K562 (cell line): ENCODE data around the gene PYCR2. TPM values are rescaled to one million over a fixed set of nuclear protein-coding genes. Genes with fewer than 3 reads are reported as not detected.

Experiments used
- ASH1L ChIP-seq: fragments of 450-650 bp; IDR thresholded peaks from 2 replicates; pipeline ENCODE4 v1.6.1; 2018; ENCODE audit warnings: borderline replicate concordance, mild to moderate bottlenecking, low read depth; ENCODE audit not compliant: partially characterized antibody
- EHMT2 ChIP-seq: fragments of 450-650 bp; IDR thresholded peaks from 2 replicates; pipeline ENCODE4 v1.6.1; 2018; ENCODE audit warnings: antibody characterized with exemption
- FOS ChIP-seq: IDR thresholded peaks from 3 replicates; pipeline ENCODE4 v1.6.1; 2011; ENCODE audit not compliant: insufficient read length; ENCODE audit errors: extremely low read depth
- FUS ChIP-seq: fragments of 200-400 bp; formaldehyde crosslinking; optimal IDR thresholded peaks from 2 replicates; pipeline ENCODE3; 2017; ENCODE audit warnings: low read depth, low read length
- GABPB1 ChIP-seq: sonication (generic); formaldehyde crosslinking; IDR thresholded peaks from 2 replicates; pipeline ENCODE4 v1.8.0; 2022; ENCODE audit warnings: mild to moderate bottlenecking, missing genetic modification reagents
- STAG1 ChIP-seq: sonication (generic); formaldehyde crosslinking; IDR thresholded peaks from 2 replicates; pipeline ENCODE4 v1.5.0; 2020; ENCODE audit warnings: missing genetic modification reagents, borderline replicate concordance
- ZBTB8A ChIP-seq: fragments of 450-650 bp; IDR thresholded peaks from 2 replicates; pipeline ENCODE4 v1.6.1; 2018; ENCODE audit warnings: mild to moderate bottlenecking, moderate library complexity; ENCODE audit not compliant: partially characterized antibody
- ZNF695 ChIP-seq: fragments of 450-650 bp; formaldehyde crosslinking; IDR thresholded peaks from 2 replicates; pipeline ENCODE4 v1.4.0; 2020; ENCODE audit warnings: mild to moderate bottlenecking, moderate library complexity
- polyA plus RNA-seq, 8 experiments: library from polyadenylated mRNA; depleted of rRNA in 4 of 8; stranded (reverse) in 5 of 8; unstranded in 3 of 8; fragments of >200 nt; fragmentation: Nextera tagmentation in 2 of 8; fragmentation: Illumina TruSeq in 1 of 8; extraction: Ambion mirVana in 2 of 8; extraction: Trizol in 1 of 8; gene quantifications; 2 replicates each; pipeline versions ENCODE4 v1.2.1 to v1.2.3, GENCODE V29; 2011 to 2014; ENCODE audit warnings: inconsistent platforms in 1 of 8, missing spikeins in 1 of 8
- total RNA-seq, 7 experiments: library from RNA; depleted of rRNA in 6 of 7; stranded (reverse); fragments of >200 nt in 6 of 7; fragmentation: Illumina TruSeq in 2 of 7; extraction: Trizol in 2 of 7; gene quantifications; 2 replicates each; pipeline versions ENCODE4 v1.2.1 to v1.2.3, GENCODE V29; 2011 to 2021; ENCODE audit warnings: low replicate concordance in 1 of 7
- TF ChIP-seq, protein P1 (sequence below): fragments of 450-650 bp; IDR thresholded peaks from 2 replicates; pipeline ENCODE4 v1.6.1; 2018; ENCODE audit not compliant: partially characterized antibody
- TF ChIP-seq, protein P2 (sequence below): fragments of 250-450 bp; sonication (Bioruptor Pico); IDR thresholded peaks from 2 replicates; pipeline ENCODE4 v1.4.0; 2020; ENCODE audit warnings: mild to moderate bottlenecking, moderate library complexity
- TF ChIP-seq, protein P3 (sequence below), 3 experiments: fragments of 200-800 bp in 1 of 3; fragments of 250-450 bp in 1 of 3; fragments of 450-650 bp in 1 of 3; sonication (Bioruptor Pico) in 1 of 3; sonication (Bioruptor generic) in 1 of 3; formaldehyde crosslinking in 1 of 3; IDR thresholded peaks; 2 replicates each; pipeline versions ENCODE4 v1.6.1 to v1.8.0; 2016 to 2022; ENCODE audit warnings: mild to moderate bottlenecking in 2 of 3, missing genetic modification characterization in 2 of 3, missing compliant biosample characterization in 1 of 3, moderate library complexity in 1 of 3
- TF ChIP-seq, protein P4 (sequence below): fragments of 450-650 bp; formaldehyde crosslinking; IDR thresholded peaks from 2 replicates; pipeline ENCODE4 v1.4.0; 2020; ENCODE audit warnings: mild to moderate bottlenecking, moderate library complexity

Gene PYCR2
- total and polyA plus RNA-seq, 9 of the 15 experiments (the other 6 are each of a cell fraction or from before 2014, with no cell fraction given), result 5.5 to 219 (median 127) TPM

DNA sequence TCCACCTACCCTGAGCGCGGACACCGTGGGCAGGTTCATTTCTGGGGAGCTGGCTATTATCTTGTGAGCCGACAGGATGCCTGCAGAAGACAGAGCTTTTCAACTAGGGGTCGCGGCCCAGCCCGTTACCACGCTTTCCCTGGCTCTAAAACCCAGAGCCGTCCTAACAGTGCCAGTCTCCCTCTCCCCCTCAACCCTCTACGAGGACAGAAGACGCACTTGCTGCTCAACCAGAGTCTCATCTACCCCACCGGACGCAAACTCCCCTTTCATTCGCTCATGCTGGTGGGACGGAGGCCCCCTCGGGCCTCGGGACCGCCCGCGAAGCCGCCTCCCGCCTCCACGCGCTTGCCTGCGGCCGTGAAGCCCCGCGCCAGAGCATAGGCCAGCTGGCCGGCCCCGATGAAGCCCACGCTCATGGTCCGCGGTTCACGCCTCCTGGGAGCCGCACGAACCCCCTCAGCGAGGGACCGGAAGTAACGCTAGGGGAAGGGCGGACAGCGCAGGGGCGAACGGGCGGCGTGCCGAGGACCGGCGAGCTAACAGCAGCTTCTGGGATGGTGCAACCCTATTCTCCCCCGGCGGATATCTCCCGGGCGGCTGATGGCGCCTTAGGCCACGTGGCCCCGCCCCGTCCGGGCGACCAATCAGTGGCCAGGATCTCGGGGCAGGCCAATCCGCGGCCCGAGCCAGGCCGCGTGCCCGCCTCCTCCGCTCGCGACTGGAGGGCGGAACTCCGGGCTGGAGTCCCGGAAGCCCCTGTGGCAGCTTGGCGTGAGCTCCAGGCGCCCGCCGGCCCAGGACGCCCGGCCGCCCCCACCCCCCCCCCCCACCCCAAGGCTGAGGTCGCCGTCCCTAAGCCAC, at the start of gene PYCR2 (continued):
- TF ChIP-seq, protein P1, sequence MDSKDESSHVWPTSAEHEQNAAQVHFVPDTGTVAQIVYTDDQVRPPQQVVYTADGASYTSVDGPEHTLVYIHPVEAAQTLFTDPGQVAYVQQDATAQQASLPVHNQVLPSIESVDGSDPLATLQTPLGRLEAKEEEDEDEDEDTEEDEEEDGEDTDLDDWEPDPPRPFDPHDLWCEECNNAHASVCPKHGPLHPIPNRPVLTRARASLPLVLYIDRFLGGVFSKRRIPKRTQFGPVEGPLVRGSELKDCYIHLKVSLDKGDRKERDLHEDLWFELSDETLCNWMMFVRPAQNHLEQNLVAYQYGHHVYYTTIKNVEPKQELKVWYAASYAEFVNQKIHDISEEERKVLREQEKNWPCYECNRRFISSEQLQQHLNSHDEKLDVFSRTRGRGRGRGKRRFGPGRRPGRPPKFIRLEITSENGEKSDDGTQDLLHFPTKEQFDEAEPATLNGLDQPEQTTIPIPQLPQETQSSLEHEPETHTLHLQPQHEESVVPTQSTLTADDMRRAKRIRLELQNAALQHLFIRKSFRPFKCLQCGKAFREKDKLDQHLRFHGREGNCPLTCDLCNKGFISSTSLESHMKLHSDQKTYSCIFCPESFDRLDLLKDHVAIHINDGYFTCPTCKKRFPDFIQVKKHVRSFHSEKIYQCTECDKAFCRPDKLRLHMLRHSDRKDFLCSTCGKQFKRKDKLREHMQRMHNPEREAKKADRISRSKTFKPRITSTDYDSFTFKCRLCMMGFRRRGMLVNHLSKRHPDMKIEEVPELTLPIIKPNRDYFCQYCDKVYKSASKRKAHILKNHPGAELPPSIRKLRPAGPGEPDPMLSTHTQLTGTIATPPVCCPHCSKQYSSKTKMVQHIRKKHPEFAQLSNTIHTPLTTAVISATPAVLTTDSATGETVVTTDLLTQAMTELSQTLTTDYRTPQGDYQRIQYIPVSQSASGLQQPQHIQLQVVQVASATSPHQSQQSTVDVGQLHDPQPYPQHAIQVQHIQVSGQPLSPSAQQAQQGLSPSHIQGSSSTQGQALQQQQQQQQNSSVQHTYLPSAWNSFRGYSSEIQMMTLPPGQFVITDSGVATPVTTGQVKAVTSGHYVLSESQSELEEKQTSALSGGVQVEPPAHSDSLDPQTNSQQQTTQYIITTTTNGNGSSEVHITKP, result peak; percentile 90
- TF ChIP-seq STAG1 (CRISPR knock-in tag) (no peak; the same call in 1 of the 2 replicates), ZNF695 (CRISPR knock-in tag) (no peak), FOS (peak; percentile 95), ASH1L (peak; percentile 90), GABPB1 (CRISPR knock-in tag) (peak; percentile 97), EHMT2 (no peak), FUS (peak; percentile 84), ZBTB8A (no peak)
- TF ChIP-seq, protein P2, sequence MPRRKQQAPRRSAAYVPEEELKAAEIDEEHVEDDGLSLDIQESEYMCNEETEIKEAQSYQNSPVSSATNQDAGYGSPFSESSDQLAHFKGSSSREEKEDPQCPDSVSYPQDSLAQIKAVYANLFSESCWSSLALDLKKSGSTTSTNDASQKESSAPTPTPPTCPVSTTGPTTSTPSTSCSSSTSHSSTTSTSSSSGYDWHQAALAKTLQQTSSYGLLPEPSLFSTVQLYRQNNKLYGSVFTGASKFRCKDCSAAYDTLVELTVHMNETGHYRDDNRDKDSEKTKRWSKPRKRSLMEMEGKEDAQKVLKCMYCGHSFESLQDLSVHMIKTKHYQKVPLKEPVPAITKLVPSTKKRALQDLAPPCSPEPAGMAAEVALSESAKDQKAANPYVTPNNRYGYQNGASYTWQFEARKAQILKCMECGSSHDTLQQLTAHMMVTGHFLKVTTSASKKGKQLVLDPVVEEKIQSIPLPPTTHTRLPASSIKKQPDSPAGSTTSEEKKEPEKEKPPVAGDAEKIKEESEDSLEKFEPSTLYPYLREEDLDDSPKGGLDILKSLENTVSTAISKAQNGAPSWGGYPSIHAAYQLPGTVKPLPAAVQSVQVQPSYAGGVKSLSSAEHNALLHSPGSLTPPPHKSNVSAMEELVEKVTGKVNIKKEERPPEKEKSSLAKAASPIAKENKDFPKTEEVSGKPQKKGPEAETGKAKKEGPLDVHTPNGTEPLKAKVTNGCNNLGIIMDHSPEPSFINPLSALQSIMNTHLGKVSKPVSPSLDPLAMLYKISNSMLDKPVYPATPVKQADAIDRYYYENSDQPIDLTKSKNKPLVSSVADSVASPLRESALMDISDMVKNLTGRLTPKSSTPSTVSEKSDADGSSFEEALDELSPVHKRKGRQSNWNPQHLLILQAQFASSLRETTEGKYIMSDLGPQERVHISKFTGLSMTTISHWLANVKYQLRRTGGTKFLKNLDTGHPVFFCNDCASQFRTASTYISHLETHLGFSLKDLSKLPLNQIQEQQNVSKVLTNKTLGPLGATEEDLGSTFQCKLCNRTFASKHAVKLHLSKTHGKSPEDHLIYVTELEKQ (CRISPR knock-in tag), result no peak
- TF ChIP-seq, protein P3, sequence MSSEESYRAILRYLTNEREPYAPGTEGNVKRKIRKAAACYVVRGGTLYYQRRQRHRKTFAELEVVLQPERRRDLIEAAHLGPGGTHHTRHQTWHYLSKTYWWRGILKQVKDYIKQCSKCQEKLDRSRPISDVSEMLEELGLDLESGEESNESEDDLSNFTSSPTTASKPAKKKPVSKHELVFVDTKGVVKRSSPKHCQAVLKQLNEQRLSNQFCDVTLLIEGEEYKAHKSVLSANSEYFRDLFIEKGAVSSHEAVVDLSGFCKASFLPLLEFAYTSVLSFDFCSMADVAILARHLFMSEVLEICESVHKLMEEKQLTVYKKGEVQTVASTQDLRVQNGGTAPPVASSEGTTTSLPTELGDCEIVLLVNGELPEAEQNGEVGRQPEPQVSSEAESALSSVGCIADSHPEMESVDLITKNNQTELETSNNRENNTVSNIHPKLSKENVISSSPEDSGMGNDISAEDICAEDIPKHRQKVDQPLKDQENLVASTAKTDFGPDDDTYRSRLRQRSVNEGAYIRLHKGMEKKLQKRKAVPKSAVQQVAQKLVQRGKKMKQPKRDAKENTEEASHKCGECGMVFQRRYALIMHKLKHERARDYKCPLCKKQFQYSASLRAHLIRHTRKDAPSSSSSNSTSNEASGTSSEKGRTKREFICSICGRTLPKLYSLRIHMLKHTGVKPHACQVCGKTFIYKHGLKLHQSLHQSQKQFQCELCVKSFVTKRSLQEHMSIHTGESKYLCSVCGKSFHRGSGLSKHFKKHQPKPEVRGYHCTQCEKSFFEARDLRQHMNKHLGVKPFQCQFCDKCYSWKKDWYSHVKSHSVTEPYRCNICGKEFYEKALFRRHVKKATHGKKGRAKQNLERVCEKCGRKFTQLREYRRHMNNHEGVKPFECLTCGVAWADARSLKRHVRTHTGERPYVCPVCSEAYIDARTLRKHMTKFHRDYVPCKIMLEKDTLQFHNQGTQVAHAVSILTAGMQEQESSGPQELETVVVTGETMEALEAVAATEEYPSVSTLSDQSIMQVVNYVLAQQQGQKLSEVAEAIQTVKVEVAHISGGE (CRISPR knock-in tag; IDR thresholded peaks at IDR 0.05), result peak in 2 of 3 experiments; percentile 90 to 98; a peak in 4 of 6 replicates
- TF ChIP-seq, protein P4, sequence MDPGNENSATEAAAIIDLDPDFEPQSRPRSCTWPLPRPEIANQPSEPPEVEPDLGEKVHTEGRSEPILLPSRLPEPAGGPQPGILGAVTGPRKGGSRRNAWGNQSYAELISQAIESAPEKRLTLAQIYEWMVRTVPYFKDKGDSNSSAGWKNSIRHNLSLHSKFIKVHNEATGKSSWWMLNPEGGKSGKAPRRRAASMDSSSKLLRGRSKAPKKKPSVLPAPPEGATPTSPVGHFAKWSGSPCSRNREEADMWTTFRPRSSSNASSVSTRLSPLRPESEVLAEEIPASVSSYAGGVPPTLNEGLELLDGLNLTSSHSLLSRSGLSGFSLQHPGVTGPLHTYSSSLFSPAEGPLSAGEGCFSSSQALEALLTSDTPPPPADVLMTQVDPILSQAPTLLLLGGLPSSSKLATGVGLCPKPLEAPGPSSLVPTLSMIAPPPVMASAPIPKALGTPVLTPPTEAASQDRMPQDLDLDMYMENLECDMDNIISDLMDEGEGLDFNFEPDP (CRISPR knock-in tag), result no peak
